ENCODE measurements around the gene KCNE5. TPM values are rescaled to one million over a fixed set of nuclear protein-coding genes. Genes with fewer than 3 reads are reported as not detected.
"Not testable (repeated sequence)": the region's sequence is repeated elsewhere in the genome, so short reads cannot be mapped to it uniquely, and the experiment has no call there.

Gene KCNE5
- total RNA-seq, 6 donors from 2014 or later: 0.44 to 3.4 (median 0.76) TPM; not detected in 1

DNA sequence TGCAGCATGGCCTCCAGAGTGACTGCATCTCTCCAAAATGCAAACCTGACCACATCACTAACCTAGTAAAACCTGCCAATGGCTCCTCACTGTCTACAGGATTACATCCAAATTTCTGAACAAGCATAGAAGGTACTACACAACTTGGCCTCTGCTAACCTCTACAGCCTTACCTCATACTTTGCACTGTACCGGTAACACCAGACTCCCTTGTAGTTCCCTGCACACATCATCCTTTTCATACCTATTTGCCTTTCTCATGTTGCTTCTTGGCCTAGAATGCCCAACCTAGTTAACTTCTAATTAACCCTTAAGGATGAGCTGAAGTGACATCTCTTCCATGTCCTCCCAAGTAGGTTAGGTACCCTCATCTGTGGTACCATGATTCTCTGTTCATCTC is 33.4 kb upstream of the KCNE5 start:
- Histone ChIP-seq H3K4me1 (no peaks in the 10 kb centered on the region), H3K4me3 (no peak overlapping the region), H3K36me3 (peaks cover 0 to 34% (median 3%) of the 10 kb centered on the region in 4 donors), H3K27ac (no peak overlapping the region), H3K27me3 (no peaks in the 10 kb centered on the region), H3K9me3 (no peaks in the 10 kb centered on the region)
- TF ChIP-seq, protein P1, sequence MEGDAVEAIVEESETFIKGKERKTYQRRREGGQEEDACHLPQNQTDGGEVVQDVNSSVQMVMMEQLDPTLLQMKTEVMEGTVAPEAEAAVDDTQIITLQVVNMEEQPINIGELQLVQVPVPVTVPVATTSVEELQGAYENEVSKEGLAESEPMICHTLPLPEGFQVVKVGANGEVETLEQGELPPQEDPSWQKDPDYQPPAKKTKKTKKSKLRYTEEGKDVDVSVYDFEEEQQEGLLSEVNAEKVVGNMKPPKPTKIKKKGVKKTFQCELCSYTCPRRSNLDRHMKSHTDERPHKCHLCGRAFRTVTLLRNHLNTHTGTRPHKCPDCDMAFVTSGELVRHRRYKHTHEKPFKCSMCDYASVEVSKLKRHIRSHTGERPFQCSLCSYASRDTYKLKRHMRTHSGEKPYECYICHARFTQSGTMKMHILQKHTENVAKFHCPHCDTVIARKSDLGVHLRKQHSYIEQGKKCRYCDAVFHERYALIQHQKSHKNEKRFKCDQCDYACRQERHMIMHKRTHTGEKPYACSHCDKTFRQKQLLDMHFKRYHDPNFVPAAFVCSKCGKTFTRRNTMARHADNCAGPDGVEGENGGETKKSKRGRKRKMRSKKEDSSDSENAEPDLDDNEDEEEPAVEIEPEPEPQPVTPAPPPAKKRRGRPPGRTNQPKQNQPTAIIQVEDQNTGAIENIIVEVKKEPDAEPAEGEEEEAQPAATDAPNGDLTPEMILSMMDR (IDR thresholded peaks at IDR 0.05): no peak
- no peak for TF ChIP-seq POLR2AphosphoS5 (IDR thresholded peaks at IDR 0.05)
- TF ChIP-seq EP300 (IDR thresholded peaks at IDR 0.05): no peak
- TF ChIP-seq POLR2A (IDR thresholded peaks at IDR 0.05): no peak
- ATAC-seq (ENCODE audit: low FRiP score in 2 of 2) (peak in 1 of 2 donors; percentile 46), DNase-seq (no peak)
- 100% methylated on average over 1 of the region's 1 CpG for WGBS, 2 donors

DNA sequence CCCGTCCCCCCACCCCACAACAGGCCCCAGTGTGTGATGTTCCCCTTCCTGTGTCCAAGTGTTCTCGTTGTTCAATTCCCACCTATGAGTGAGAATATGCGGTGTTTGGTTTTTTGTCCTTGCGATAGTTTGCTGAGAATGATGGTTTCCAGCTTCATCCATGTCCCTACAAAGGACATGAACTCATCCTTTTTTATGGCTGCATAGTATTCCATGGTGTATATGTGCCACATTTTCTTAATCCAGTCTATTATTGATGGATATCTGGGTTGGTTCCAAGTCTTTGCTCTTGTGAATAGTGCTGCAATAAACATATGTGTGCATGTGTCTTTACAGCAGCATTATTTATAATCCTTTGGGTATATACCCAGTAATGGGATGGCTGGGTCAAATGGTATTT is 32.4 kb upstream of the KCNE5 start:
- H3K4me3 ChIP-seq; DNase-seq; H3K27me3 ChIP-seq; H3K4me1 ChIP-seq; H3K9me3 ChIP-seq; ATAC-seq (ENCODE audit: low FRiP score in 2 of 2); H3K27ac ChIP-seq: not testable (repeated sequence)
- H3K36me3 ChIP-seq: peaks cover 0 to 27% (median under 1%) of the 10 kb centered on the region in 4 donors
- 96 to 100% methylated on average over 2 of the region's 4 CpGs for WGBS, 2 donors

DNA sequence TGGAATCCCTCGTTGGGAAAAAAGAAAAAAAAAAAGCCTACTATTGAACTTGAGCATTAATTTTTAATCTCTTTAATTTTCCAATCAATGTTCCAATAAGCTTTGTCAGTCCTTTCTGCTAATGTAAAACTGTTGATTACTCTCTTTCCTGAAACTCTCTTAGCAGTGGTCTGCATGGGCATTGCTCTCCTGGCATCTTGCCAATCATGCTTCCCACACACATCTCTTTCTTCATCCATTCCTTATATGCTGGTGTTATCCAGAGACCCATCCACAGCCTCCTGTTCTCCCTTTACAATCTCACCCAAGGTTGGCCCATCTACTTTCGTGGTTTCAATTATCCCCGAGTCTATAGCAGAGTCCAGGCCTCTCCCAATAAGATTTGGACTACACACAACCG is 31.8 kb upstream of the KCNE5 start:
- 73 to 90% methylated on average over 4 of the region's 4 CpGs for whole genome bisulfite sequencing, 2 donors
- no peak for DNase-seq
- ATAC-seq (ENCODE audit: low FRiP score in 2 of 2): no peak
- H3K27ac ChIP-seq: no peak overlapping the region
- H3K4me3 ChIP-seq: no peak overlapping the region
- TF ChIP-seq POLR2A (IDR thresholded peaks at IDR 0.05): no peak
- no peak for TF ChIP-seq POLR2AphosphoS5 (IDR thresholded peaks at IDR 0.05)
- TF ChIP-seq, protein P1 (IDR thresholded peaks at IDR 0.05): no peak
- TF ChIP-seq EP300 (IDR thresholded peaks at IDR 0.05): no peak
- no peaks in the 10 kb centered on the region for H3K27me3 ChIP-seq
- no peaks in the 10 kb centered on the region for H3K9me3 ChIP-seq
- H3K36me3 ChIP-seq: peaks cover 0 to 26% (median 0%) of the 10 kb centered on the region in 4 donors
- H3K4me1 ChIP-seq: no peaks in the 10 kb centered on the region

DNA sequence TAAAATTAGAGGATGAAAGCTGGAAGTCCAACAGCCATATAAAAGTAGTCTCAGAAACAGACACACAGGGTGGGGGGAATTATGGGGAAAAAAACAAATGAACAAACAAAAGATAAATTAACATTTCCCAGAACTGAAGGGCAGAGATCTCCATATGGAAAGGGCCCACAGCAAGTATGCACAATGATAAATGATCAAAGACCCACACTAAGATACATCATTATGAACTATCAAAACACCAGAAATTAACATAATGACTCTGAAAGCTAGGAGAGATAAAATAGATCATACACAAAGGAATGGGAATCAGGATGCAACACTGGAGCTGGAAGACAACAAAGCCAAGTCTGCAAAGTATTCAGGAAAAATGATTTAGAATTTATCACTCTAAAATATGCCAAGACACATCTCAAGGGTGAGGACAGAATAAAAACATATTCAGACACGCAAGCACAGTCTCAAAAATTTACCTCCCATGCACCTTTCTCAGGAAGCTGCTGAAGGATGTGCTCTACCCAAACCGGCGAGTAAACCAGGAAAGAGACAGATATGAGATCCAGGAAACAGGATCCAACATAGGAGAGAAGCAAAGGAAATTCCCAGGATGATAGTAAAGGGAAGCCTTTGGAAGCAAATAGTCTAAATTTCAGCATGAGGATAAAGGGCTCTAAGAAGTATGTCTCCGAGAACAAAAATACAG is 30.7 kb upstream of the KCNE5 start:
- H3K27ac ChIP-seq: no peak overlapping the region
- ATAC-seq (ENCODE audit: low FRiP score in 2 of 2) (no peak), DNase-seq (no peak)
- WGBS, 2 donors: 72 to 73% methylated on average over 4 of the region's 4 CpGs
- no peaks in the 10 kb centered on the region for H3K4me1 ChIP-seq
- peaks cover 0 to 20% (median 0%) of the 10 kb centered on the region in 4 donors for H3K36me3 ChIP-seq
- H3K27me3 ChIP-seq: no peaks in the 10 kb centered on the region
- TF ChIP-seq, protein P1 (IDR thresholded peaks at IDR 0.05): no peak
- TF ChIP-seq POLR2AphosphoS5 (IDR thresholded peaks at IDR 0.05): no peak
- no peak for TF ChIP-seq EP300 (IDR thresholded peaks at IDR 0.05)
- no peak overlapping the region for H3K4me3 ChIP-seq
- no peaks in the 10 kb centered on the region for H3K9me3 ChIP-seq

DNA sequence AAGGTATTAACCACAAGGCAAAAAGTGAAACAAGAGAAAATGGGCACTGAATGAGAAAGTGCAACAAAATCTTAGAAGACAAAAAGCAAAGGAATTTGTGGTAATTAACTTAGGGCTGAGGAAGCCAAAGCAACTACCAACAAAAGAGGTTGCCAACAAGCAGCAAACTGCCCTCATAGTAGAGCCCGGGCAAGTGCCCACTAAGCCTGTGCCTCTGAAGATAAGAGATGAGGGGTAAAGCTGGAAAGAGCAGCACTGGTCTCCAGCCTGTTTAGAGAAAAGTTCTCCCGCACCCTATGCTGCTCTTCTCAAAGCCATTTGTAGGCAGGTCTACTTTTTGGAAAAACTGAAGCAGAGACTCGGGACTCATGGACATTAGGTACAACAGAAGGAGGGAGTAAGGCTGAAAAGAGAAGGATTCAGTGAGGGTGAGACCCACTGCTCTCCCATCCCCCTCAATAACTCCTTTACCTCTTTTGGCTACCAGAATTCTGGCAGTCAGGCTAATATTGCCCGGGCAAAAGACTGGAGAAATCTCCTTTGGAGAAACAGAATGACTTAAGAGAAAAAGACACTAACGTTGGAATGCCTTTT is 29.6 kb upstream of the KCNE5 start:
- DNase-seq (no peak), ATAC-seq (ENCODE audit: low FRiP score in 2 of 2) (no peak)
- TF ChIP-seq POLR2AphosphoS5 (IDR thresholded peaks at IDR 0.05) (no peak), EP300 (IDR thresholded peaks at IDR 0.05) (no peak), POLR2A (IDR thresholded peaks at IDR 0.05) (no peak)
- TF ChIP-seq, protein P1 (IDR thresholded peaks at IDR 0.05): no peak
- no peak overlapping the region for H3K27ac ChIP-seq
- H3K9me3 ChIP-seq: no peaks in the 10 kb centered on the region
- H3K36me3 ChIP-seq: peaks cover 0 to 10% (median 0%) of the 10 kb centered on the region in 4 donors
- H3K4me1 ChIP-seq: no peaks in the 10 kb centered on the region
- no peak overlapping the region for H3K4me3 ChIP-seq
- no peaks in the 10 kb centered on the region for H3K27me3 ChIP-seq
- 72 to 92% methylated on average over 5 of the region's 5 CpGs for WGBS, 2 donors

DNA sequence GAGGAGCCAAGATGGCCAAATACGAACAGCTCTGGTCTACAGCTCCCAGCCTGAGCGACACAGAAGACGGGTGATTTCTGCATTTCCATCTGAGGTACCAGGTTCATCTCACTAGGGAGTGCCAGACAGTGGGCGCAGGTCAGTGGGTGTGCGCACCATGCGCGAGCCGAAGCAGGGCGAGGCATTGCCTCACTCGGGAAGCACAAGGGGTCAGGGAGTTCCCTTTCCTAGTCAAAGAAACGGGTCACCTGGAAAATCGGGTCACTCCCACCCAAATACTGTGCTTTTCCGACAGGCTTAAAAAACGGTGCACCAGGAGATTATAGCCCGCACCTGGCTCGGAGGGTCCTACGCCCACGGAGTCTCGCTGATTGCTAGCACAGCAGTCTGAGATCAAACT is 19.7 kb upstream of the KCNE5 start:
- H3K27ac ChIP-seq; H3K4me3 ChIP-seq; ATAC-seq (ENCODE audit: low FRiP score in 2 of 2); H3K36me3 ChIP-seq; H3K27me3 ChIP-seq; H3K9me3 ChIP-seq; H3K4me1 ChIP-seq: not testable (repeated sequence)
- 93 to 97% methylated on average over 3 to 19 of the region's 19 CpGs for WGBS, 2 donors
- peak in 1 of 2 donors; percentile 23 for DNase-seq
